Progenitor cell of endocrine pancreas (in vitro differentiated cells): ENCODE data around the gene ZBTB47. TPM values are rescaled to one million over a fixed set of nuclear protein-coding genes. Genes with fewer than 3 reads are reported as not detected.

ENCODE experiments used
- DNase-seq: peaks from one replicate; pipeline ENCODE4 v3.0.0; 2021; ENCODE audit warnings: low spot score; ENCODE audit not compliant: unreplicated experiment
- H3K27ac Mint-ChIP-seq: 2 replicates; pipeline ENCODE4 v1.8.0; 2021; ENCODE audit warnings: mild to moderate bottlenecking, moderate library complexity, mixed read lengths
- H3K27me3 Mint-ChIP-seq: 2 replicates; pipeline ENCODE4 v1.8.0; 2021; ENCODE audit warnings: mixed read lengths
- H3K36me3 Mint-ChIP-seq: 2 replicates; pipeline ENCODE4 v1.8.0; 2022; ENCODE audit warnings: mixed read lengths; ENCODE audit not compliant: insufficient read depth
- H3K4me1 Mint-ChIP-seq: 2 replicates; pipeline ENCODE4 v1.8.0; 2021; ENCODE audit warnings: low read depth, mixed read lengths
- H3K4me3 Mint-ChIP-seq: 2 replicates; pipeline ENCODE4 v1.8.0; 2021; ENCODE audit warnings: low read depth, mild to moderate bottlenecking, moderate library complexity, mixed read lengths
- H3K9me3 Mint-ChIP-seq: 2 replicates; pipeline ENCODE4 v1.8.0; 2021; ENCODE audit warnings: low read depth, mixed read lengths
- total RNA-seq: library from RNA; stranded (reverse); gene quantifications from 2 replicates; pipeline ENCODE4 v1.2.1, GENCODE V29; 2021
- TF ChIP-seq, protein P1 (sequence below): fragments of 200-600 bp; sonication (generic); IDR thresholded peaks from one replicate; pipeline ENCODE4 v1.5.0; 2021; ENCODE audit warnings: antibody characterized with exemption, mild to moderate bottlenecking; ENCODE audit not compliant: unreplicated experiment

ZBTB47 gene
- total RNA-seq, 1 donor from 2014 or later, result 9.7 TPM

DNA sequence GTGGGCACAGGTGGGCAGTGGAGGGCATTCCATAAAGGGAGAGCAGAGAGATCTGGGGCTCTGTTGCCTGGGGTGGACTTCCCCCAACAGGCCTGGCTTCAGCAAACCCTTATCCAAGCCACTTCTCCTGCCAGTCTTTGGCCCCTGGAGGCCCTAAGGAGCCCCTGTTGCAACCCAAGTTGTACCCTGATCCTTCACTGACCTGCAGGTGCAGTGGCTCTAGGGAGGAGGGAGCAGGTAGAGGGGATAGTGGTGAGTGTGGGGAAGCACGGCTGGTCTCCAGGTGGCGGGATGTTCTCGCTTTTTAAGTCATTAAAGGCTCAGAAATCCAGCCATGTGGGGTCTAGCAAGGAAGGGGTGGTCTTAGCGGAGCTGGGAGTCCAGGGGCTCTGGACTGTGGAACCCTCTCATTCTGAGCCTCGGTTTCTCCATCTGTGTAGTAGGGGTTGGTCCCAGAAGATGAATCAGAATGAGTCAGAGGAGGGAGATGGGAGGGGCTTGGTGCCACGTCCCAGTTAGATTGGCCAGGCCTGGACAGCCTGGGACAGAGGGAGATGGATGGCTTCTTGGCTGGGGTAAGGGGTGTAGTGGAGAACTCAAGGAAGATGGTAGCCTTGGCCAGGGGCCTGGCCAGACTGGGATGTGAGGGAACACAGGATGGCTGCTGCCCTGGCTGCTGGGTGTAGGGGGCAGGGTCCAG is 2.6 kb downstream of the ZBTB47 start:
- Mint-ChIP-seq H3K9me3 (no peaks in the 10 kb centered on the region), H3K4me3 (peak overlapping the region; percentile 53)
- DNase-seq, result no peak

DNA sequence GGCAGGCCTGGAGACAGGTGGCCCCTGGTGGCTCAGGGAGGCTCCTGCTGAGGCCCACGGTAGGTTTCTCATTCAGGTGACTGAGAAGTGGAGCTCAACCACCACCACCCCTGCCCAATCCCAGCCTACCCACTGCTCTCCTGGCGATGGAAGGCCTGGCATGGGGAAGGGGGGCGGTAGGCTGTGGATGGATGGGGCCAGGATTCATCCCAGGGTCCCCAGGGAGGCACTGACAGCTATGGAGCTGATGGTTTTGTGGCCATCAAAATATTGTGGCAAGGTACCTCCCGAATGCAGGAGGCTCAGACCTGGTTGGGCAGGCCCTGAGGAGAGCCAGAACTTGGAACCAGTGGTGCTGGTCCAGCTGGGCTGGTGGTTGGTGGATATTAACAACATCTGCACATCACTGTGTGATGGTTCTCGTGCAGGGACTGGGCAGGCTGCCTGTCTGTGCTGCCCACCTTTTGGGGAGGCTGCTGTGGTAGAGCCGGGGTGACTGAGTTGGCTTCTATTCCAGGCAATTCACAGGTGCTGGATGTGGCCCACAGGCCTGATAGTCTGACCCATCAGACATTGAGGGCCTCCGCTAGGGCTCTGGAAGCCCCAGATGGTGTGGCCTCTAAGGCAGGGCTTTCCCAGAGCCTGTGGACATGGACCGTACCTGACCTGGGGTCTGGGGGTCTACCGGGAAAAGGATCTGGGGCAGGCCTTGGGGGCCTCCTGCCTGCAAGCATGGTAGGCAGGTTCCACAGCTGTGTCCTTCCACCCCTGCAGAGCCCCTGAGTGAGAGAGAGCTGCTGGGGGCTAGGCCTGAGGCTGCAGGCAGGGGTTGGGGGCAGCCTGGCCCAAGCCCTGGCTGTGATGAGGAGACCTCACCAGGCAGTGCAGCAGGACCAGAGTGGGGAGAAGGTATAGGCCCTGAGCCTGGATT is 3.4 kb downstream of the ZBTB47 start:
- Mint-ChIP-seq H3K27me3 (no peaks in the 10 kb centered on the region), H3K9me3 (no peaks in the 10 kb centered on the region), H3K4me3 (peak overlapping the region; percentile 53), H3K4me1 (peaks cover 12% of the 10 kb centered on the region), H3K36me3 (peaks cover 2% of the 10 kb centered on the region), H3K27ac (no peak overlapping the region)
- TF ChIP-seq, protein P1, sequence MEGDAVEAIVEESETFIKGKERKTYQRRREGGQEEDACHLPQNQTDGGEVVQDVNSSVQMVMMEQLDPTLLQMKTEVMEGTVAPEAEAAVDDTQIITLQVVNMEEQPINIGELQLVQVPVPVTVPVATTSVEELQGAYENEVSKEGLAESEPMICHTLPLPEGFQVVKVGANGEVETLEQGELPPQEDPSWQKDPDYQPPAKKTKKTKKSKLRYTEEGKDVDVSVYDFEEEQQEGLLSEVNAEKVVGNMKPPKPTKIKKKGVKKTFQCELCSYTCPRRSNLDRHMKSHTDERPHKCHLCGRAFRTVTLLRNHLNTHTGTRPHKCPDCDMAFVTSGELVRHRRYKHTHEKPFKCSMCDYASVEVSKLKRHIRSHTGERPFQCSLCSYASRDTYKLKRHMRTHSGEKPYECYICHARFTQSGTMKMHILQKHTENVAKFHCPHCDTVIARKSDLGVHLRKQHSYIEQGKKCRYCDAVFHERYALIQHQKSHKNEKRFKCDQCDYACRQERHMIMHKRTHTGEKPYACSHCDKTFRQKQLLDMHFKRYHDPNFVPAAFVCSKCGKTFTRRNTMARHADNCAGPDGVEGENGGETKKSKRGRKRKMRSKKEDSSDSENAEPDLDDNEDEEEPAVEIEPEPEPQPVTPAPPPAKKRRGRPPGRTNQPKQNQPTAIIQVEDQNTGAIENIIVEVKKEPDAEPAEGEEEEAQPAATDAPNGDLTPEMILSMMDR, result no peak
- no peak for DNase-seq

More for the DNA sequence above, 2.6 kb downstream of the ZBTB47 start:
- Mint-ChIP-seq H3K27ac (peak overlapping the region; percentile 64), H3K27me3 (no peaks in the 10 kb centered on the region), H3K36me3 (peaks cover 2% of the 10 kb centered on the region), H3K4me1 (peaks cover 13% of the 10 kb centered on the region)
- TF ChIP-seq, protein P1, result no peak

DNA sequence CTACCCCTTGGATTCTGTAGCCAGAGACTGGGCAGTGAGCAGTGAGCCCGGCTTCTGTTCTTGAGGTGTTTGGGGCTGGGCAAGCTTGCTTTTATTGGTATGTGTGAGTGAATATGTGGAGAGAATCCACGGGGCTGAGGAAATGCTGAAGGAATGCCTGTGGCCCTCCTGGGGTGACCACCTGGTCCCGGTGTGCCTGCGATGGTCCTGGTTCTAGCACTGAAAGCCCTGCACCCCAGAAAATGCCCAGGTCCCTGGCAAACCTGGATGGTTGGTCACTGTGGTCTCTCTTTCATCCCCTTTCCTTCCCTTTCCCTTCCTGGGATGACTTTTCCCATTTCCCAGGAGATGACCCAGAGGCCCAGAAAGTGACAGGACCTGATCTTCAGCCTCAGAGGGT is 4.2 kb downstream of the ZBTB47 start:
- DNase-seq, result no peak
- Mint-ChIP-seq H3K4me1 (peaks cover 7% of the 10 kb centered on the region), H3K27me3 (no peaks in the 10 kb centered on the region), H3K4me3 (no peak overlapping the region), H3K9me3 (no peaks in the 10 kb centered on the region), H3K36me3 (peaks cover 2% of the 10 kb centered on the region), H3K27ac (no peak overlapping the region)
- TF ChIP-seq, protein P1, result no peak

DNA sequence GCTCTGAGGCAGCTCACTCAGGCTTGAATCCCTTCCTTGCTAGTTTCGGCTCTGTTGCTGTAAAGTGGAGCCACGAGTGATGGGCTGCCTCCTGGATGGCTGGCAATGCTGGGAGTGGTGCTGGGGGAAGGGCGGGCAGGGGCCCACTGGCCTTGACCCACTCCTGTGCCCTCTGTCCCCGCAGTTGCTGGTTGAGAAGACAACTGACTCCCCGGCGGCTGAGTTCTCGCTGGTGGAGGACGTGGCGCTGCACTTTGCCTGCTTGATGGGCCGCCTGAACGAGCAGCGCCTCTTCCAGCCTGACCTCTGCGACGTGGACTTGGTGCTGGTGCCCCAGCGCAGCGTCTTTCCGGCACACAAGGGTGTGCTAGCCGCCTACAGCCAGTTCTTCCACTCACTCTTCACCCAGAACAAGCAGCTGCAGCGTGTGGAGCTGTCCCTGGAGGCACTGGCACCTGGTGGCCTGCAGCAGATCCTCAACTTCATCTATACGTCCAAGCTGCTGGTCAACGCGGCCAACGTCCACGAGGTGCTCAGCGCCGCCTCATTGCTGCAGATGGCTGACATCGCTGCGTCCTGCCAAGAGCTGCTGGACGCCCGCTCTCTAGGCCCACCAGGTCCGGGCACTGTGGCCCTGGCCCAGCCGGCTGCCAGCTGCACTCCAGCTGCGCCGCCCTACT is 4.7 kb downstream of the ZBTB47 start:
- H3K27ac Mint-ChIP-seq, result no peak overlapping the region
- H3K9me3 Mint-ChIP-seq, result no peaks in the 10 kb centered on the region
- no peaks in the 10 kb centered on the region for H3K27me3 Mint-ChIP-seq
- DNase-seq, result no peak
- peaks cover 4% of the 10 kb centered on the region for H3K4me1 Mint-ChIP-seq
- no peak overlapping the region for H3K4me3 Mint-ChIP-seq
- TF ChIP-seq, protein P1, result no peak
- H3K36me3 Mint-ChIP-seq, result peaks cover 2% of the 10 kb centered on the region
